Heart left ventricle (tissue), 13 donors: Measurements from ENCODE around the gene MAPKAP1.

Experiments used
- POLR2A ChIP-seq, 2 donors: fragments of 450-650 bp; IDR thresholded peaks; one replicate each; pipeline ENCODE4 v1.6.1; 2017; ENCODE audit warnings: antibody characterized with exemption in 2 of 2, mild to moderate bottlenecking in 2 of 2, moderate library complexity in 2 of 2
- TF ChIP-seq, protein P1 (sequence below), 12 donors: fragments of 200-600 bp; sonication (generic) in 4 of 12; IDR thresholded peaks; one replicate each; pipeline versions ENCODE4 v1.5.0 to v1.8.0; 2018 to 2022; ENCODE audit warnings: antibody characterized with exemption in 12 of 12, mild to moderate bottlenecking in 5 of 12
- donor health status: ischemic (EF 13 %, LVEDD 7.1; RV severe dilation, severe dysfunction).
- donor health status: DM: no; HTN: yes; CAD: no.
- donor health status: DM: no; HTN: no; CAD: no.
- donor health status: ischemic (EF 25% LVEDD 6.9; RV normal size, moderate dysfunction).
- donor health status: ischemic (EF 25% LVEDD 5.7; RV mildly dilated, moderate dysfunction).
- donor health status: ischemic (EF 35%, LVEDD 5.7; RV mildly dilated, moderate dysfunction).
- donor health status: nonischemic (EF 11% LVEDD 7.7; RV severe dilation, severe dysfunction).
- donor health status: DM: yes; HTN: yes; CAD: no.
- donor health status: PGD.
- donor health status: ischemic (EF 29% LVEDD 5.4; RV normal size, mild dysfunction).
- donor health status: nonischemic (EF 23%, LVEDD 6.1; RV moderate dilation, normal function).

DNA sequence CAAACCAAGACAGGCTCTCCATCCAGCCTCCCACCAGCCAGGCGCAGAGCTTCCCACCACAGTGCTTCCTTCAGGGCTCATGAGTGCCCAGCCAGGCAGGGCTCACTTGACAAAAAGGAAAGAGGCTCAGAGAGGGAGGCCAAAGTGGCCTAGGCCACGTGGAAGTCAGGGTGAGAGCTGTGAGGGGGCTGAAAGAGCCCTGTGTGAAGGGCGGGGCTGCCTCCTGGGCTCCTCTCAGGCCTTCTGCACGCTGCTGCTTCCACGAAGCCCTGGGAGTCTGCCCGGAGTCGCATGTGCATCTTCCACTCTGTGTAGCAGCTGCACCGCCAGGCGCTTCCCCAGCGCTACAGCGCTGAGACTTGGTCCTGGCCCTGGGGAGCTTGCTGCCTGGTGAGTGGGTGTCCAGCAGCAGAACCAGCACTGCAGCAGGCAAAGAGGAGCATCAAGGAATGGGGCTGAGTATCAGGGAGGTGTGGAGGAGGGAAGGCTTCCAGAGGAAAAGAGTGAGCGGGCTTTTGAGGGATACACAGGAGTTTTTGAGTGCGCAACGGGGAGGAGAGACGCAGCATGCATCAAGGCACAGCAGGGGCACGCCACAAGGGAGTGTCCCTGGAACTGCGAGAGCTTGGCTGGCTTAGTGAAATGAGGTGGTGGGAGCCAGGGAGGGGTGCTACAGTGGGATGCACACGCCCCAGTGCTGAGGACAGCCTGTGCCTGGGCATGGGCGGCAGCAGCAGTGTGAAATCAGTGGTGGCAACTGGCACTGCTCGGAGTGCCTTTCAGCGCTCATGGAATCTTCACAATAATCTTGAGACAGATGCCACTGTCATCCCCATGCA lies 267.4 kb downstream of the MAPKAP1 start:
- no peak for TF ChIP-seq POLR2A (IDR thresholded peaks at IDR 0.05)
- TF ChIP-seq, protein P1, sequence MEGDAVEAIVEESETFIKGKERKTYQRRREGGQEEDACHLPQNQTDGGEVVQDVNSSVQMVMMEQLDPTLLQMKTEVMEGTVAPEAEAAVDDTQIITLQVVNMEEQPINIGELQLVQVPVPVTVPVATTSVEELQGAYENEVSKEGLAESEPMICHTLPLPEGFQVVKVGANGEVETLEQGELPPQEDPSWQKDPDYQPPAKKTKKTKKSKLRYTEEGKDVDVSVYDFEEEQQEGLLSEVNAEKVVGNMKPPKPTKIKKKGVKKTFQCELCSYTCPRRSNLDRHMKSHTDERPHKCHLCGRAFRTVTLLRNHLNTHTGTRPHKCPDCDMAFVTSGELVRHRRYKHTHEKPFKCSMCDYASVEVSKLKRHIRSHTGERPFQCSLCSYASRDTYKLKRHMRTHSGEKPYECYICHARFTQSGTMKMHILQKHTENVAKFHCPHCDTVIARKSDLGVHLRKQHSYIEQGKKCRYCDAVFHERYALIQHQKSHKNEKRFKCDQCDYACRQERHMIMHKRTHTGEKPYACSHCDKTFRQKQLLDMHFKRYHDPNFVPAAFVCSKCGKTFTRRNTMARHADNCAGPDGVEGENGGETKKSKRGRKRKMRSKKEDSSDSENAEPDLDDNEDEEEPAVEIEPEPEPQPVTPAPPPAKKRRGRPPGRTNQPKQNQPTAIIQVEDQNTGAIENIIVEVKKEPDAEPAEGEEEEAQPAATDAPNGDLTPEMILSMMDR (IDR thresholded peaks at IDR 0.05): no peak
